Cardiac fibroblast (primary cell): ENCODE data around the gene S100B.

Experiments
- DNase-seq, 2 donors: peaks; one replicate each; pipeline versions ENCODE4 v3.0.0 to v3.0.0-alpha.2; 2010; ENCODE audit warnings: low read depth in 2 of 2
- H3K4me3 ChIP-seq, 2 donors: replicated peaks in 1 of 2; 1 replicate in 1 of 2; 2 replicates in 1 of 2; pipeline ENCODE4 v1.5.1; 2011; ENCODE audit warnings: low read depth in 2 of 2, low read length in 2 of 2, mild to moderate bottlenecking in 2 of 2, moderate library complexity in 1 of 2
- TF ChIP-seq, protein P1 (sequence below): IDR thresholded peaks from one replicate; pipeline ENCODE4 v1.5.1; 2011; ENCODE audit warnings: low read depth, mild to moderate bottlenecking, low read length, inconsistent platforms

S100B gene

DNA sequence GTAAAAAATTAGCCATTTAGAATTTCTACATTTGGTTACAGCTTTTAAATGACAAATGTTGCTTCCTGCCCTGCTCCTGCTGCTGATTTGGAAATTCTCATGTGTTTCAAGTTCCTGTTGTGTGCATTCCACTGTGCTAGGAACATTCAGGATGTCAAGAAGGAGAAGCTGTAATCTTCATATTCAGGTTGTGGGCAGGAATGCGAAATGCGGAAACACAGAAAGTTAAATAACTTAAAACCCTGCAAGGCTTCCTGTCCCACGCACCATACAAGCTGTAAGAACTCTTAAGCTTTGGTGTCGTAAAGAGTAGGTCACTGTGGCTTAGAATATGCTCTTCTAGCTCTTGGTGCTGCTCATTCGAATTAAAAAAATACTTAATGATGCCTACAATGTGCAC lies 52.6 kb downstream of the S100B start:
- TF ChIP-seq, protein P1, sequence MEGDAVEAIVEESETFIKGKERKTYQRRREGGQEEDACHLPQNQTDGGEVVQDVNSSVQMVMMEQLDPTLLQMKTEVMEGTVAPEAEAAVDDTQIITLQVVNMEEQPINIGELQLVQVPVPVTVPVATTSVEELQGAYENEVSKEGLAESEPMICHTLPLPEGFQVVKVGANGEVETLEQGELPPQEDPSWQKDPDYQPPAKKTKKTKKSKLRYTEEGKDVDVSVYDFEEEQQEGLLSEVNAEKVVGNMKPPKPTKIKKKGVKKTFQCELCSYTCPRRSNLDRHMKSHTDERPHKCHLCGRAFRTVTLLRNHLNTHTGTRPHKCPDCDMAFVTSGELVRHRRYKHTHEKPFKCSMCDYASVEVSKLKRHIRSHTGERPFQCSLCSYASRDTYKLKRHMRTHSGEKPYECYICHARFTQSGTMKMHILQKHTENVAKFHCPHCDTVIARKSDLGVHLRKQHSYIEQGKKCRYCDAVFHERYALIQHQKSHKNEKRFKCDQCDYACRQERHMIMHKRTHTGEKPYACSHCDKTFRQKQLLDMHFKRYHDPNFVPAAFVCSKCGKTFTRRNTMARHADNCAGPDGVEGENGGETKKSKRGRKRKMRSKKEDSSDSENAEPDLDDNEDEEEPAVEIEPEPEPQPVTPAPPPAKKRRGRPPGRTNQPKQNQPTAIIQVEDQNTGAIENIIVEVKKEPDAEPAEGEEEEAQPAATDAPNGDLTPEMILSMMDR, result no peak
- H3K4me3 ChIP-seq, result no peak overlapping the region
- DNase-seq, result no peak

- TF ChIP-seq, protein P1, result no peak
- H3K4me3 ChIP-seq, result no peak overlapping the region
- DNase-seq, result no peak
These were observed 53.1 kb downstream of the S100B start for GRCh38 chr21:46551636-46552241.

GRCh38 chr21:46550116-46550941 lies 54.6 kb downstream of the S100B start:
- TF ChIP-seq, protein P1, result no peak
- no peak overlapping the region for H3K4me3 ChIP-seq
- DNase-seq, result no peak

GRCh38 chr21:46549650-46550049 lies 55.2 kb downstream of the S100B start:
- DNase-seq, result no peak
- TF ChIP-seq, protein P1, result no peak
- H3K4me3 ChIP-seq, result no peak overlapping the region
